GM18909 (cell line): Measurements from ENCODE around the gene ZNF280B.
"Not testable (repeated sequence)": the region's sequence is repeated elsewhere in the genome, so short reads cannot be mapped to it uniquely, and the experiment has no call there.

ENCODE experiments used
- ATAC-seq: cut with Tn5 transposase; IDR thresholded peaks from one replicate; pipeline ENCODE4 v1.9.1; 2021; ENCODE audit warnings: mild to moderate bottlenecking; ENCODE audit not compliant: unreplicated experiment, poor library complexity

The ZNF280B gene

GRCh38 chr22:22510833-22511232, 2.3 kb upstream of the ZNF280B start:
- not testable (repeated sequence) for ATAC-seq

- not testable (repeated sequence) for ATAC-seq
These were observed 1.4 kb upstream of the ZNF280B start for GRCh38 chr22:22509912-22510311.

- no peak for ATAC-seq
These were observed 734 bp downstream of the ZNF280B start for GRCh38 chr22:22507743-22508273.

GRCh38 chr22:22506736-22507135, 1.8 kb downstream of the ZNF280B start:
- no peak for ATAC-seq

- ATAC-seq, result no peak
These were observed 10.3 kb downstream of the ZNF280B start for GRCh38 chr22:22498267-22498666.

- ATAC-seq, result not testable (repeated sequence)
These were observed 17.0 kb downstream of the ZNF280B start for GRCh38 chr22:22491589-22491988.

GRCh38 chr22:22488736-22489135, 19.8 kb downstream of the ZNF280B start:
- no peak for ATAC-seq

GRCh38 chr22:22487869-22488597, 20.5 kb downstream of the ZNF280B start:
- no peak for ATAC-seq

- no peak for ATAC-seq
These were observed 21.5 kb downstream of the ZNF280B start for GRCh38 chr22:22487059-22487458.

GRCh38 chr22:22486132-22486899, 22.2 kb downstream of the ZNF280B start:
- ATAC-seq, result no peak

GRCh38 chr22:22485524-22485923, 23.0 kb downstream of the ZNF280B start:
- no peak for ATAC-seq

- no peak for ATAC-seq
These were observed 24.5 kb downstream of the ZNF280B start for GRCh38 chr22:22484023-22484422.

GRCh38 chr22:22480940-22481339, 27.6 kb downstream of the ZNF280B start:
- no peak for ATAC-seq

GRCh38 chr22:22479999-22480532, 28.5 kb downstream of the ZNF280B start:
- ATAC-seq, result no peak

- ATAC-seq, result no peak
These were observed 29.4 kb downstream of the ZNF280B start for GRCh38 chr22:22479116-22479515.

- ATAC-seq, result no peak
These were observed 30.1 kb downstream of the ZNF280B start for GRCh38 chr22:22478470-22478869.

GRCh38 chr22:22474733-22475132, 33.8 kb downstream of the ZNF280B start:
- no peak for ATAC-seq

- ATAC-seq, result not testable (repeated sequence)
These were observed 37.4 kb downstream of the ZNF280B start for GRCh38 chr22:22471104-22471503.

- ATAC-seq, result no peak
These were observed 39.0 kb downstream of the ZNF280B start for GRCh38 chr22:22469527-22469926.

GRCh38 chr22:22468794-22469469, 39.6 kb downstream of the ZNF280B start:
- ATAC-seq, result not testable (repeated sequence)

- ATAC-seq, result no peak
These were observed 41.4 kb downstream of the ZNF280B start for GRCh38 chr22:22467112-22467511.
